ENCODE results near the gene C19orf25. TPM values are rescaled to one million over a fixed set of nuclear protein-coding genes. Genes with fewer than 3 reads are reported as not detected.

Gene C19orf25
- total and polyA plus RNA-seq, 10 of the 15 experiments (the other 5 are each of a cell fraction or from before 2014, with no cell fraction given), result 1.2 to 67.0 (median 25.6) TPM

- TF ChIP-seq PKNOX1 (IDR thresholded peaks at IDR 0.05) (peak; percentile 68), RELB (IDR thresholded peaks at IDR 0.05; ENCODE audit: low read depth) (peak; percentile 61), E2F4 (IDR thresholded peaks at IDR 0.05; ENCODE audit: low read depth, low read length) (no peak; the same call in 1 of the 2 replicates), CBX5 (IDR thresholded peaks at IDR 0.05; ENCODE audit: low read depth) (no peak), ZNF207 (IDR thresholded peaks at IDR 0.05; ENCODE audit: borderline replicate concordance) (peak; percentile 69; the same call in 1 of the 2 replicates), ZNF217 (IDR thresholded peaks at IDR 0.05) (no peak), NR2C1 (IDR thresholded peaks at IDR 0.05) (peak; percentile 36; the same call in 1 of the 2 replicates), HDAC6 (IDR thresholded peaks at IDR 0.05; ENCODE audit: unreplicated experiment) (no peak), KLF5 (IDR thresholded peaks at IDR 0.05; ENCODE audit: partially characterized antibody) (peak; percentile 97), IRF3 (IDR thresholded peaks at IDR 0.05) (peak; percentile 76), PBX3 (IDR thresholded peaks at IDR 0.05; ENCODE audit: insufficient replicate concordance, low read depth, low read length) (no peak), REST (IDR thresholded peaks at IDR 0.05; ENCODE audit: low read depth, low read length) (no peak), IKZF1 (conservative IDR thresholded peaks at IDR 0.05) (no peak; the same call in 1 of the 2 replicates), NRF1 (conservative IDR thresholded peaks at IDR 0.05; ENCODE audit: low read depth, low read length) (no peak), NFXL1 (IDR thresholded peaks at IDR 0.05; ENCODE audit: borderline replicate concordance) (no peak), NKRF (conservative IDR thresholded peaks at IDR 0.05) (peak; percentile 98)
Measured at GRCh38 chr19:1490311-1491113, 11.5 kb upstream of the C19orf25 start, which contains the start of gene PCSK4 (continued).

All from GM12878 (cell line).